SK-N-SH treated with all-trans-retinoic acid at 6 μM for 48 hours (cell line): ENCODE data around the gene ARHGEF12.
A peak's percentile ranks its signal among the peaks of the same experiment; 100 is the strongest.

Experiments used
- ATAC-seq: fragments of 200-7000 bp; cut with Tn5 transposase; 3 replicates; pipeline ENCODE4 v1.9.1; 2020; ENCODE audit warnings: mild to moderate bottlenecking, moderate library complexity
- ARNTL ChIP-seq: fragments of 450-650 bp; formaldehyde crosslinking; IDR thresholded peaks from 2 replicates; pipeline ENCODE4 v1.5.0; 2020; ENCODE audit warnings: low read depth, mild to moderate bottlenecking, moderate library complexity, borderline replicate concordance
- BACH2 ChIP-seq: fragments of 250-450 bp; sonication (Bioruptor Pico); IDR thresholded peaks from 2 replicates; pipeline ENCODE4 v1.9.0; 2021; ENCODE audit warnings: mild to moderate bottlenecking, borderline replicate concordance
- CREB5 ChIP-seq: fragments of 250-450 bp; sonication (Bioruptor Pico); IDR thresholded peaks from 2 replicates; pipeline ENCODE4 v1.5.1; 2020; ENCODE audit warnings: low read depth, mild to moderate bottlenecking, moderate library complexity
- CSDC2 ChIP-seq: fragments of 250-450 bp; sonication (Bioruptor Pico); IDR thresholded peaks from 2 replicates; pipeline ENCODE4 v1.5.0; 2020; ENCODE audit warnings: mild to moderate bottlenecking, moderate library complexity
- CSRNP3 ChIP-seq: fragments of 250-450 bp; sonication (Bioruptor Pico); IDR thresholded peaks from 2 replicates; pipeline ENCODE4 v1.5.1; 2021; ENCODE audit warnings: mild to moderate bottlenecking, moderate library complexity
- ESRRG ChIP-seq: fragments of 250-450 bp; sonication (Bioruptor Pico); IDR thresholded peaks from 2 replicates; pipeline ENCODE4 v1.6.1; 2021; ENCODE audit warnings: mild to moderate bottlenecking
- GLIS3 ChIP-seq: fragments of 250-450 bp; sonication (Bioruptor Pico); IDR thresholded peaks from 2 replicates; pipeline ENCODE4 v1.5.0; 2020; ENCODE audit warnings: mild to moderate bottlenecking, moderate library complexity
- ISL1 ChIP-seq: fragments of 250-450 bp; sonication (Bioruptor Pico); IDR thresholded peaks from 2 replicates; pipeline ENCODE4 v2.1.2; 2022; ENCODE audit warnings: mild to moderate bottlenecking, moderate library complexity
- OSR1 ChIP-seq: fragments of 250-450 bp; sonication (Bioruptor Pico); IDR thresholded peaks from 2 replicates; pipeline ENCODE4 v1.8.0; 2022; ENCODE audit warnings: moderate library complexity, mild to moderate bottlenecking, inconsistent platforms
- PATZ1 ChIP-seq: fragments of 250-450 bp; sonication (Bioruptor Pico); IDR thresholded peaks from 2 replicates; pipeline ENCODE4 v1.8.0; 2020; ENCODE audit warnings: mild to moderate bottlenecking, moderate library complexity, borderline replicate concordance
- POU6F1 ChIP-seq: fragments of 250-450 bp; sonication (Bioruptor Pico); IDR thresholded peaks from 2 replicates; pipeline ENCODE4 v1.8.0; 2021; ENCODE audit warnings: low read depth, mild to moderate bottlenecking, moderate library complexity, borderline replicate concordance
- PPARA ChIP-seq: fragments of 250-450 bp; sonication (Bioruptor Pico); IDR thresholded peaks from 2 replicates; pipeline ENCODE4 v1.5.0; 2020; ENCODE audit warnings: mild to moderate bottlenecking, borderline replicate concordance
- RARB ChIP-seq: fragments of 250-450 bp; sonication (Bioruptor Pico); IDR thresholded peaks from 2 replicates; pipeline ENCODE4 v1.8.0; 2021; ENCODE audit warnings: mild to moderate bottlenecking, moderate library complexity
- SNAI2 ChIP-seq: fragments of 250-450 bp; sonication (Bioruptor Pico); IDR thresholded peaks from 2 replicates; pipeline ENCODE4 v1.5.0; 2020; ENCODE audit warnings: mild to moderate bottlenecking, moderate library complexity
- TCF4 ChIP-seq: fragments of 250-450 bp; sonication (Bioruptor Pico); IDR thresholded peaks from 2 replicates; pipeline ENCODE4 v1.8.0; 2021; ENCODE audit warnings: mild to moderate bottlenecking, moderate library complexity, borderline replicate concordance
- TOX ChIP-seq: fragments of 250-450 bp; sonication (Bioruptor Pico); IDR thresholded peaks from 2 replicates; pipeline ENCODE4 v1.8.0; 2021; ENCODE audit warnings: mild to moderate bottlenecking, moderate library complexity, borderline replicate concordance
- ZC3H10 ChIP-seq: fragments of 250-450 bp; sonication (Bioruptor Pico); IDR thresholded peaks from 2 replicates; pipeline ENCODE4 v1.5.1; 2021; ENCODE audit warnings: mild to moderate bottlenecking, moderate library complexity
- ZFP3 ChIP-seq: fragments of 250-450 bp; sonication (Bioruptor Pico); IDR thresholded peaks from 2 replicates; pipeline ENCODE4 v1.5.0; 2020; ENCODE audit warnings: mild to moderate bottlenecking, moderate library complexity
- ZFP30 ChIP-seq: fragments of 450-650 bp; formaldehyde crosslinking; IDR thresholded peaks from 2 replicates; pipeline ENCODE4 v1.5.0; 2022; ENCODE audit warnings: mild to moderate bottlenecking, moderate library complexity
- ZNF565 ChIP-seq: fragments of 450-650 bp; formaldehyde crosslinking; conservative IDR thresholded peaks from 2 replicates; pipeline ENCODE4 v1.5.0; 2020; ENCODE audit warnings: low read depth, mild to moderate bottlenecking, moderate library complexity
- ZNF70 ChIP-seq: fragments of 450-650 bp; formaldehyde crosslinking; IDR thresholded peaks from 2 replicates; pipeline ENCODE4 v1.5.0; 2020; ENCODE audit warnings: mild to moderate bottlenecking, moderate library complexity
- ZNF8 ChIP-seq: fragments of 450-650 bp; formaldehyde crosslinking; IDR thresholded peaks from 2 replicates; pipeline ENCODE4 v1.5.0; 2020; ENCODE audit warnings: mild to moderate bottlenecking, moderate library complexity

ARHGEF12 gene

GRCh38 chr11:120378474-120378873 lies 42.3 kb downstream of the ARHGEF12 start:
- no peak for TF ChIP-seq SNAI2
- no peak for TF ChIP-seq ARNTL (CRISPR knock-in tag)
- TF ChIP-seq OSR1 (CRISPR knock-in tag), result no peak
- TF ChIP-seq TOX, result no peak
- TF ChIP-seq CREB5 (CRISPR knock-in tag), result no peak
- TF ChIP-seq PPARA (CRISPR knock-in tag), result no peak
- no peak for TF ChIP-seq BACH2
- TF ChIP-seq ZNF565 (CRISPR knock-in tag), result no peak
- TF ChIP-seq ZNF70 (CRISPR knock-in tag), result no peak
- no peak for TF ChIP-seq CSDC2
- no peak for TF ChIP-seq GLIS3 (CRISPR knock-in tag)
- no peak for TF ChIP-seq CSRNP3 (CRISPR knock-in tag)
- no peak for TF ChIP-seq ISL1
- no peak for TF ChIP-seq ZFP3 (CRISPR knock-in tag)
- no peak for TF ChIP-seq ESRRG (CRISPR knock-in tag)
- no peak for TF ChIP-seq TCF4 (CRISPR knock-in tag)
- no peak for ATAC-seq

GRCh38 chr11:120381401-120381800 lies 45.2 kb downstream of the ARHGEF12 start:
- no peak for ATAC-seq
- TF ChIP-seq BACH2 (no peak), PATZ1 (CRISPR knock-in tag) (no peak)

GRCh38 chr11:120383518-120384155 lies 47.4 kb downstream of the ARHGEF12 start:
- ATAC-seq, result no peak
- TF ChIP-seq PPARA (CRISPR knock-in tag) (no peak), CSDC2 (no peak), ZFP3 (CRISPR knock-in tag) (no peak), RARB (CRISPR knock-in tag) (no peak), ARNTL (CRISPR knock-in tag) (no peak), ZNF70 (CRISPR knock-in tag) (no peak), ISL1 (no peak), ESRRG (CRISPR knock-in tag) (no peak), TCF4 (CRISPR knock-in tag) (no peak), BACH2 (no peak), CREB5 (CRISPR knock-in tag) (no peak), PATZ1 (CRISPR knock-in tag) (no peak), ZFP30 (no peak), TOX (no peak), ZNF565 (CRISPR knock-in tag) (no peak), GLIS3 (CRISPR knock-in tag) (no peak), ZC3H10 (CRISPR knock-in tag) (no peak), SNAI2 (no peak), ZNF8 (CRISPR knock-in tag) (no peak)

GRCh38 chr11:120384476-120384875 lies 48.3 kb downstream of the ARHGEF12 start:
- peak; percentile 40; the same call in 1 of the 3 replicates for ATAC-seq
- TF ChIP-seq POU6F1 (CRISPR knock-in tag) (no peak), PATZ1 (CRISPR knock-in tag) (no peak)
